Endothelial cell of umbilical vein (primary cell): ENCODE measurements around the gene COL17A1. TPM values are rescaled to one million over a fixed set of nuclear protein-coding genes. Genes with fewer than 3 reads are reported as not detected.

Experiments
- BruUV-seq: library from RNA; stranded (reverse); fragments of 400-500 nt; replicated peaks from 2 replicates; lab custom pipeline; 2021; lab: Mats Ljungman, UMichigan
- CTCF ChIA-PET: fragments of 300-600, 350-600 bp; sonication (Branson Sonifier 250); formaldehyde crosslinking; loops from one replicate; lab custom pipeline; 2021; ENCODE audit warnings: antibody characterized with exemption, inconsistent platforms; lab: Charles Lee
- POLR2A ChIA-PET: fragments of 300-600, 350-600 bp; sonication (Branson Sonifier 250); formaldehyde crosslinking; loops from one replicate; lab custom pipeline; 2021; ENCODE audit warnings: antibody characterized with exemption, inconsistent platforms; lab: Charles Lee
- DNase-seq: peaks from one replicate; pipeline ENCODE4 v3.0.0-alpha.2; 2011; ENCODE audit warnings: low read depth, low spot score
- FAIRE-seq: peaks from 2 replicates; lab custom pipeline; 2011; peaks lifted over from hg19 to GRCh38; lab: Jason Lieb, UNC
- H2AFZ ChIP-seq: 2 replicates; pipeline ENCODE4 v1.6.0; 2012; ENCODE audit warnings: low read depth, low read length, control low read depth, inconsistent platforms
- H3K27ac ChIP-seq: 2 replicates; pipeline ENCODE4 v1.5.1; 2011; ENCODE audit warnings: low read depth, mild to moderate bottlenecking, control low read depth, low read length, moderate library complexity; ENCODE audit not compliant: insufficient read depth
- H3K27me3 ChIP-seq, 2 experiments: 2 replicates each; pipeline versions ENCODE4 v1.6.0 to v1.6.1; 2011; ENCODE audit warnings: low read length in 2 of 2, mixed read lengths in 1 of 2; ENCODE audit not compliant: control insufficient read depth in 2 of 2, insufficient read depth in 2 of 2
- H3K36me3 ChIP-seq, 2 experiments: 2 replicates in 1 of 2; 3 replicates in 1 of 2; pipeline ENCODE4 v1.5.1; 2011; ENCODE audit warnings: low read length in 2 of 2, mild to moderate bottlenecking in 1 of 2, moderate library complexity in 1 of 2; ENCODE audit not compliant: control insufficient read depth in 2 of 2, insufficient read depth in 2 of 2; ENCODE audit errors: extremely low read depth in 1 of 2
- H3K4me1 ChIP-seq: 3 replicates; pipeline ENCODE4 v1.5.1; 2011; ENCODE audit warnings: mild to moderate bottlenecking, low read length; ENCODE audit not compliant: control insufficient read depth, insufficient read depth; ENCODE audit errors: extremely low read depth
- H3K4me2 ChIP-seq: 2 replicates; pipeline ENCODE4 v1.6.1; 2011; ENCODE audit warnings: low read length, control low read depth, mixed read lengths; ENCODE audit not compliant: insufficient read depth
- H3K4me3 ChIP-seq, 3 experiments: fragments of 200-600 bp in 1 of 3; sonication (generic), shearing (Covaris generic) in 1 of 3; replicated peaks in 1 of 3; 2 replicates each; pipeline ENCODE4 v1.5.1; 2011 to 2016; ENCODE audit warnings: control low read depth in 3 of 3, low read length in 3 of 3, mild to moderate bottlenecking in 2 of 3, inconsistent platforms in 1 of 3, low read depth in 1 of 3, moderate library complexity in 1 of 3; ENCODE audit not compliant: insufficient read depth in 1 of 3
- H3K79me2 ChIP-seq: 2 replicates; pipeline ENCODE4 v1.6.0; 2012; ENCODE audit warnings: low read length, inconsistent platforms; ENCODE audit not compliant: control insufficient read depth, insufficient read depth
- H3K9ac ChIP-seq: replicated peaks from 2 replicates; pipeline ENCODE3; 2011; ENCODE audit warnings: low read length, control low read depth; ENCODE audit not compliant: insufficient read depth; ENCODE audit errors: extremely low read depth
- H3K9me1 ChIP-seq: replicated peaks from 3 replicates; pipeline ENCODE4 v1.6.0; 2011; ENCODE audit warnings: mild to moderate bottlenecking, low read length; ENCODE audit not compliant: control insufficient read depth, insufficient read depth; ENCODE audit errors: extremely low read depth
- H3K9me3 ChIP-seq: replicated peaks from 2 replicates; pipeline ENCODE4 v1.5.1; 2012; ENCODE audit warnings: low read length, inconsistent platforms; ENCODE audit not compliant: control insufficient read depth, insufficient read depth
- H4K20me1 ChIP-seq: replicated peaks from 2 replicates; pipeline ENCODE3; 2011; ENCODE audit warnings: mild to moderate bottlenecking, low read length; ENCODE audit not compliant: control insufficient read depth, insufficient read depth; ENCODE audit errors: extremely low read depth
- EZH2 ChIP-seq: IDR thresholded peaks from 2 replicates; pipeline ENCODE4 v1.6.1; 2012; ENCODE audit warnings: borderline replicate concordance, low read depth, mild to moderate bottlenecking, moderate library complexity, low read length, inconsistent platforms; ENCODE audit not compliant: severe bottlenecking
- FOS ChIP-seq: IDR thresholded peaks from 2 replicates; pipeline ENCODE4 v1.6.1; 2011; ENCODE audit warnings: mild to moderate bottlenecking, low read length, moderate library complexity, borderline replicate concordance; ENCODE audit not compliant: insufficient read depth
- GATA2 ChIP-seq: IDR thresholded peaks from 2 replicates; pipeline ENCODE4 v1.7.0; 2011; ENCODE audit warnings: low read depth, mild to moderate bottlenecking, moderate library complexity, mixed read lengths, low read length; ENCODE audit not compliant: insufficient read length, insufficient read depth
- JUN ChIP-seq: IDR thresholded peaks from 2 replicates; pipeline ENCODE4 v1.6.1; 2011; ENCODE audit warnings: borderline replicate concordance, low read depth; ENCODE audit not compliant: insufficient read length, insufficient read depth
- MAX ChIP-seq: IDR thresholded peaks from 2 replicates; pipeline ENCODE4 v1.6.1; 2011; ENCODE audit not compliant: insufficient read depth, insufficient read length
- MYC ChIP-seq: IDR thresholded peaks from one replicate; pipeline ENCODE4 v1.6.1; 2011; ENCODE audit warnings: mild to moderate bottlenecking, low read depth, low read length
- POLR2A ChIP-seq: IDR thresholded peaks from 2 replicates; pipeline ENCODE4 v1.6.1; 2012; ENCODE audit warnings: low read depth, mild to moderate bottlenecking, control low read depth, low read length
- POLR2AphosphoS5 ChIP-seq: IDR thresholded peaks from 2 replicates; pipeline ENCODE4 v1.6.1; 2012; ENCODE audit warnings: low read depth, mild to moderate bottlenecking, control low read depth, low read length, moderate library complexity; ENCODE audit not compliant: insufficient read depth
- dilution Hi-C: fragments of 300-500 bp; cut with MboI; formaldehyde crosslinking; loops from one replicate; pipeline ENCODE4 v1.15.0; 2019; ENCODE audit warnings: low sequenced_read_pairs; ENCODE audit not compliant: extremely low pct_ligation_motif_present
- intact Hi-C: fragments of 100-400 bp; cut with micrococcal nuclease; formaldehyde crosslinking; loops from one replicate; pipeline ENCODE4 v1.10.0; 2022
- polyA plus RNA-seq, 4 experiments: library from polyadenylated mRNA; depleted of rRNA in 3 of 4; stranded (reverse) in 3 of 4; unstranded in 1 of 4; fragments of >200 nt; gene quantifications; 2 replicates each; pipeline versions ENCODE4 v1.2.1 to v1.2.3, GENCODE V29; 2011 to 2012; ENCODE audit warnings: missing spikeins in 1 of 4
- total RNA-seq: library from RNA; stranded (reverse); gene quantifications from 2 replicates; pipeline ENCODE4 v1.2.3, GENCODE V29; 2021
- TF ChIP-seq, protein P1 (sequence below), 2 donors: IDR thresholded peaks; 1 replicate in 1 of 2; 2 replicates in 1 of 2; pipeline ENCODE4 v1.5.1; 2011; ENCODE audit warnings: low read length in 2 of 2, mild to moderate bottlenecking in 2 of 2, moderate library complexity in 2 of 2, control low read depth in 1 of 2, inconsistent platforms in 1 of 2, low read depth in 1 of 2; ENCODE audit not compliant: insufficient read depth in 1 of 2; ENCODE audit errors: extremely low read depth in 1 of 2

Gene COL17A1
- total and polyA plus RNA-seq, 2 donors (not counting 3 experiments of a cell fraction or from before 2014, with no cell fraction given): 0.57 to 1.3 TPM

DNA sequence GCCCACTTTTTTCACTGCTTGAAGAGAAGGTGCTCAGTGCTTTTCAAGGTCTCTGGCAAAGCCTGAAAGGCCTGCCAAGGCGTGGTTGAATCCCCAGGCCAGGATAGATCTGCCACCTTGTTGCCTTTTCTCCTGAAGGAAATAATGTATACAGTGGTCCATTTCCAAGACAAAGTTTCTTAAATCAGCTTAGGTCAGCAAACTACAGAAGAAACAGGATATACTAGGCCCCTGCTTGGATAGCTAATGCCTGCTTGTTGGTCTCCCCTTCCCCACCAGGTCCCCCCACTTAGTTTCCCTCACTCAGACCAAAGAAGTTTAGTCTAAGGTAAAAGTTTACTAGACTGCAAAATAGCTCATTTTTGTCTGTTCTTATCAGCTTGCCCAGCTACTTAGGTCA is 19.9 kb downstream of the COL17A1 start:
- Histone ChIP-seq H3K27me3 (no peaks in the 10 kb centered on the region), H3K9ac (no peak overlapping the region), H3K9me1 (no peaks in the 10 kb centered on the region), H3K27ac (no peak overlapping the region), H3K9me3 (no peaks in the 10 kb centered on the region), H2AFZ (no peak overlapping the region), H3K4me1 (no peaks in the 10 kb centered on the region), H3K36me3 (no peaks in the 10 kb centered on the region), H3K4me2 (no peak overlapping the region), H3K4me3 (no peak overlapping the region), H3K79me2 (no peaks in the 10 kb centered on the region), H4K20me1 (no peaks in the 10 kb centered on the region)
- ChIA-PET CTCF (interaction anchor here (1.5 kb wide), 2 partner anchors 18 to 178 kb away, joined by 3 read pairs; no protein-coding TSS in a partner anchor), POLR2A (no interaction called here)
- dilution Hi-C loops: no loop called here
- TF ChIP-seq, protein P1, sequence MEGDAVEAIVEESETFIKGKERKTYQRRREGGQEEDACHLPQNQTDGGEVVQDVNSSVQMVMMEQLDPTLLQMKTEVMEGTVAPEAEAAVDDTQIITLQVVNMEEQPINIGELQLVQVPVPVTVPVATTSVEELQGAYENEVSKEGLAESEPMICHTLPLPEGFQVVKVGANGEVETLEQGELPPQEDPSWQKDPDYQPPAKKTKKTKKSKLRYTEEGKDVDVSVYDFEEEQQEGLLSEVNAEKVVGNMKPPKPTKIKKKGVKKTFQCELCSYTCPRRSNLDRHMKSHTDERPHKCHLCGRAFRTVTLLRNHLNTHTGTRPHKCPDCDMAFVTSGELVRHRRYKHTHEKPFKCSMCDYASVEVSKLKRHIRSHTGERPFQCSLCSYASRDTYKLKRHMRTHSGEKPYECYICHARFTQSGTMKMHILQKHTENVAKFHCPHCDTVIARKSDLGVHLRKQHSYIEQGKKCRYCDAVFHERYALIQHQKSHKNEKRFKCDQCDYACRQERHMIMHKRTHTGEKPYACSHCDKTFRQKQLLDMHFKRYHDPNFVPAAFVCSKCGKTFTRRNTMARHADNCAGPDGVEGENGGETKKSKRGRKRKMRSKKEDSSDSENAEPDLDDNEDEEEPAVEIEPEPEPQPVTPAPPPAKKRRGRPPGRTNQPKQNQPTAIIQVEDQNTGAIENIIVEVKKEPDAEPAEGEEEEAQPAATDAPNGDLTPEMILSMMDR (IDR thresholded peaks at IDR 0.05; ENCODE audit: extremely low read depth in 1 of 2, insufficient read depth in 1 of 2, low read depth in 1 of 2, low read length in 2 of 2): no peak
- TF ChIP-seq JUN (no peak), MAX (no peak), POLR2AphosphoS5 (no peak), MYC (no peak), GATA2 (no peak), POLR2A (no peak), EZH2 (no peak), FOS (no peak)
- no peak for FAIRE-seq
- intact Hi-C loops: no loop called here
- no TSS peak for BruUV-seq
- DNase-seq: no peak
